CD4-positive, CD25-positive, alpha-beta regulatory T cell (primary cell): ENCODE data around the gene GFRA1. TPM values are rescaled to one million over a fixed set of nuclear protein-coding genes. Genes with fewer than 3 reads are reported as not detected.

Source experiments
- ATAC-seq, 2 donors: fragments of 150-1000 bp; cut with Tn5 transposase; one replicate each; pipeline ENCODE4 v1.10.0; 2021; ENCODE audit warnings: low read depth in 2 of 2, moderate number of reproducible peaks in 2 of 2, moderate library complexity in 1 of 2
- DNase-seq, 3 donors: peaks; one replicate each; pipeline versions ENCODE4 v3.0.0 to v3.0.0-alpha.2; 2012 to 2022; ENCODE audit warnings: mixed read lengths in 1 of 3
- H3K27ac ChIP-seq: one replicate; pipeline ENCODE4 v1.7.0; 2013; ENCODE audit warnings: mild to moderate bottlenecking, low read length; ENCODE audit not compliant: insufficient read depth, poor library complexity, severe bottlenecking
- H3K27me3 ChIP-seq: one replicate; pipeline ENCODE4 v1.7.0; 2013; ENCODE audit warnings: low read length; ENCODE audit not compliant: control insufficient read depth, insufficient read depth
- H3K36me3 ChIP-seq: one replicate; pipeline ENCODE4 v1.7.0; 2013; ENCODE audit warnings: mild to moderate bottlenecking, low read length, moderate library complexity; ENCODE audit not compliant: control insufficient read depth, insufficient read depth
- H3K4me1 ChIP-seq: 2 replicates; pipeline ENCODE4 v1.7.0; 2013; ENCODE audit warnings: mild to moderate bottlenecking, low read length; ENCODE audit not compliant: insufficient read depth, control insufficient read depth, poor library complexity, severe bottlenecking
- H3K4me3 ChIP-seq: one replicate; pipeline ENCODE4 v1.7.0; 2013; ENCODE audit warnings: low read depth, mild to moderate bottlenecking, low read length, moderate library complexity
- H3K9me3 ChIP-seq, 2 experiments: 1 replicate in 1 of 2; 2 replicates in 1 of 2; pipeline ENCODE4 v1.7.0; 2013; ENCODE audit warnings: low read length in 2 of 2, mild to moderate bottlenecking in 1 of 2, moderate library complexity in 1 of 2; ENCODE audit not compliant: control insufficient read depth in 2 of 2
- H3K27ac Mint-ChIP-seq, 3 donors: one replicate each; pipeline ENCODE4 v1.8.0; 2020 to 2022; ENCODE audit warnings: mild to moderate bottlenecking in 3 of 3, mixed read lengths in 3 of 3, moderate library complexity in 2 of 3
- H3K27me3 Mint-ChIP-seq: one replicate; pipeline ENCODE4 v1.8.0; 2022; ENCODE audit warnings: mild to moderate bottlenecking, mixed read lengths
- H3K36me3 Mint-ChIP-seq: one replicate; pipeline ENCODE4 v1.8.0; 2020; ENCODE audit warnings: mixed read lengths
- H3K4me1 Mint-ChIP-seq, 4 donors: one replicate each; pipeline ENCODE4 v1.8.0; 2020 to 2022; ENCODE audit warnings: mixed read lengths in 4 of 4, mild to moderate bottlenecking in 1 of 4
- H3K4me3 Mint-ChIP-seq, 4 donors: one replicate each; pipeline ENCODE4 v1.8.0; 2020 to 2022; ENCODE audit warnings: mild to moderate bottlenecking in 4 of 4, mixed read lengths in 4 of 4, moderate library complexity in 3 of 4
- H3K9me3 Mint-ChIP-seq, 7 donors: one replicate each; pipeline ENCODE4 v1.8.0; 2020 to 2022; ENCODE audit warnings: mixed read lengths in 7 of 7, mild to moderate bottlenecking in 3 of 7, moderate library complexity in 2 of 7
- polyA plus RNA-seq, 4 donors: library from polyadenylated mRNA; unstranded; fragments of 300-500 nt; fragmentation: Illumina TruSeq; gene quantifications; one replicate each; pipeline ENCODE4 v1.2.3, GENCODE V29; 2021
- total RNA-seq: library from RNA; stranded (reverse); gene quantifications from one replicate; pipeline ENCODE4 v1.2.3, GENCODE V29; 2022

The GFRA1 gene
- total and polyA plus RNA-seq, 5 donors from 2014 or later = not detected

DNA sequence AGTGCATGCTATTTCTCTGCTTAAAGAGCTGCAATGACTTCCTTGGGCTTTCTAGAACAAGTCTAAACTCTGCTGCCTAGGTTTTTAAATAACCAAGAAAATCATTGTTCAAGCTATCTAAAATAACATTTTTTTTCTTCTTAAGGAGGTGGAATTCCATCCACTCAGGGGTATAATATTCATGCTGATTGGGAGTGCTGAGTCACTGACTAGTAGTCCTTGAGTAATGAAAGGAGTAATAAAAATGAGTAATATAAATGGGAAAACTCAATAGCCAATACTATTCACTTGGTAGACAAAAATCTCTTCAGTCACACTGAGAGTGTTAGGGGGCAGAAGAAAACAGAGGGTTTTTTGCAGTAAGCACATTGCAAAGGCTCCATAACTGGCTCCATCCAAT lies 72.0 kb downstream of the GFRA1 start:
- DNase-seq = no peak
- no peaks in the 10 kb centered on the region for H3K4me1 ChIP-seq
- no peak for ATAC-seq
- H3K4me3 ChIP-seq = no peak overlapping the region
- no peak overlapping the region for H3K27ac Mint-ChIP-seq
- H3K36me3 ChIP-seq = no peaks in the 10 kb centered on the region
- peaks cover 0 to 3% (median 0%) of the 10 kb centered on the region in 7 donors for H3K9me3 Mint-ChIP-seq
- no peaks in the 10 kb centered on the region for H3K4me1 Mint-ChIP-seq
- H3K27me3 ChIP-seq = no peaks in the 10 kb centered on the region
- no peak overlapping the region for H3K4me3 Mint-ChIP-seq
- H3K9me3 ChIP-seq = no peaks in the 10 kb centered on the region
- H3K36me3 Mint-ChIP-seq = no peaks in the 10 kb centered on the region
- H3K27ac ChIP-seq = no peak overlapping the region
- H3K27me3 Mint-ChIP-seq = no peaks in the 10 kb centered on the region

DNA sequence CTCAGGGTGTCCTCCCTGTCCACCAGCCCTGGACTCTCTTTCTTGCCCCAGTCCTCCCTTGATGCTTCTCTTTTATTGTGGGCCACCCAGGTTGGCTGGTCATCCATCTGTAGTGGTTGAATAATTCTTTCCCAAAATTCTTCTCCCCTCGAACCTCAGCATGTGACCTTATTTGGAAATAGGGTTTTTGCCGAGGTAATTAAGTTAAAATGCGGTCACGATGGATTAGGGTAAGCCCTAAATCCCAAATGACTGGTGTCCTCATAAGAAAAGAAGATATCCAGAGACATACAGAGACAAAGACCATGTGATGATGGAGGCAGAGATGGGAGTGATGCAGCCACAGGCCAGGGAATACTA lies 74.3 kb downstream of the GFRA1 start:
- Histone ChIP-seq H3K27ac (no peak overlapping the region), H3K4me3 (no peak overlapping the region), H3K27me3 (no peaks in the 10 kb centered on the region), H3K9me3 (no peaks in the 10 kb centered on the region), H3K4me1 (no peaks in the 10 kb centered on the region), H3K36me3 (no peaks in the 10 kb centered on the region)
- H3K27me3 Mint-ChIP-seq = no peaks in the 10 kb centered on the region
- H3K4me1 Mint-ChIP-seq = no peaks in the 10 kb centered on the region
- H3K9me3 Mint-ChIP-seq = peaks cover 0 to 7% (median 1%) of the 10 kb centered on the region in 7 donors
- no peak overlapping the region for H3K4me3 Mint-ChIP-seq
- H3K36me3 Mint-ChIP-seq = no peaks in the 10 kb centered on the region
- no peak for DNase-seq
- no peak overlapping the region for H3K27ac Mint-ChIP-seq
- ATAC-seq = no peak

DNA sequence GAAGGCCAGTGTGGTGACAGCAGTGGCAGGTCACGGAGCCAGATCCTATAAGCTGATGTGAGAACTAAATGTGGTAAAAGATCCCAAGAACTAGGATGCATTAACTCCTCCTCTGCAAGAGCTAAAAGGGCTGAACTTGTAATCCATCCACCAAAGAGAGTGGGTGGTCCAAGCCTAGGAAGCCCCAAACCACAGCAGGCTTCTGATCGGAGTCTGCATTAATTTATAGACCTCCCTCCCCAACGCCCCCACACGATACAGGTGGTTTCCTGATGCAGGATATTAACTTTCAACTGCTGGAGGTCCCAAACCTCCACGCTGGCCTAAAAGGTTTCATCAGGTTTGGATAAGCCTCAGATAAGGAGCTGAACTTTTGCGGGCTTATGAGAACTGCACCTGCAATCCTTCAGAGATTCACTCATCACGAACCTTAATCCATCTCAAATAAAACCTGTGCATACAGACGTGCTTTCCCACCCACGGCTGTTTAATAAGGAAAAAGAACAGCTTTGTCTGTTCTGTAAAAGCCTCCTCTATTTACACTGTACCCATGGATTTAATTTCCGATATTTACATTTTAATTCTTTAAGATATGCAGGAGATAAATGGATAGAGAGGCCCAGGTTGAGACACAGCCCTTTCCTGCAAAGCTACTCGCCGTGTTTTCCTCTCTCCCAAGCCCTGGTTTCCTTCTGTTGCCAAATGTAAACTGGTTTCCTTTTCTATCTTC lies 74.9 kb downstream of the GFRA1 start:
- Mint-ChIP-seq H3K27me3 (no peaks in the 10 kb centered on the region), H3K36me3 (no peaks in the 10 kb centered on the region), H3K4me3 (no peak overlapping the region), H3K27ac (no peak overlapping the region), H3K9me3 (peaks cover 0 to 7% (median 1%) of the 10 kb centered on the region in 7 donors), H3K4me1 (no peaks in the 10 kb centered on the region)
- H3K9me3 ChIP-seq = no peaks in the 10 kb centered on the region
- H3K4me3 ChIP-seq = no peak overlapping the region
- no peaks in the 10 kb centered on the region for H3K4me1 ChIP-seq
- no peaks in the 10 kb centered on the region for H3K36me3 ChIP-seq
- ATAC-seq = no peak
- no peaks in the 10 kb centered on the region for H3K27me3 ChIP-seq
- no peak overlapping the region for H3K27ac ChIP-seq
- no peak for DNase-seq

GRCh38 chr10:116195583-116195982 lies 77.4 kb downstream of the GFRA1 start:
- Mint-ChIP-seq H3K36me3 (no peaks in the 10 kb centered on the region), H3K27me3 (peaks cover 4% of the 10 kb centered on the region)

DNA sequence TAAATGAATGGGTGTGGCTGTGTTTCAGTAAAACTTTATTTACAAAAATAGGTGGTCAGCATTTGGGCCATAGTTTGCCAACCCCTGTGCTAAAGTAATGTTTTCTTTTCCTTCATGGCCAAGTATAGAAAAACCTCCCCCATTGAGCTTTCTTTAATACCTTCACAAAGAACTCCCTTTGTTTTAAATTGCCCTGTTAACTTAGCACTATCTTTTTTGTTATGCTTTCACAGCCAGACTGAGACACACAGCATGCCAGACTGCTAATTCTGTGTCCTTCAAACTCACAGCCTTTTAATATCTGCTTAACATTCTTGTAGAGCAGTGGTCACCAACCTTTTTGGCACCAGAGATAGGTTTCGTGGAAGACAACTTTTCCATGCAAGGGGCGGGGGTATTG lies 78.0 kb downstream of the GFRA1 start:
- Histone ChIP-seq H3K36me3 (no peaks in the 10 kb centered on the region), H3K9me3 (no peaks in the 10 kb centered on the region), H3K27ac (no peak overlapping the region), H3K4me1 (no peaks in the 10 kb centered on the region), H3K27me3 (no peaks in the 10 kb centered on the region), H3K4me3 (no peak overlapping the region)
- ATAC-seq (no peak), DNase-seq (no peak)
- Mint-ChIP-seq H3K9me3 (peaks cover 0 to 10% (median 2%) of the 10 kb centered on the region in 7 donors), H3K27ac (no peak overlapping the region), H3K4me1 (no peaks in the 10 kb centered on the region), H3K27me3 (peaks cover 6% of the 10 kb centered on the region), H3K4me3 (no peak overlapping the region), H3K36me3 (no peaks in the 10 kb centered on the region)

More at GRCh38 chr10:116195583-116195982, 77.4 kb downstream of the GFRA1 start:
- Mint-ChIP-seq H3K9me3 (peaks cover 0 to 8% (median 2%) of the 10 kb centered on the region in 7 donors), H3K4me3 (no peak overlapping the region), H3K4me1 (no peaks in the 10 kb centered on the region), H3K27ac (no peak overlapping the region)
- Histone ChIP-seq H3K27ac (no peak overlapping the region), H3K9me3 (no peaks in the 10 kb centered on the region), H3K4me1 (no peaks in the 10 kb centered on the region), H3K27me3 (no peaks in the 10 kb centered on the region), H3K4me3 (no peak overlapping the region), H3K36me3 (no peaks in the 10 kb centered on the region)
- no peak for DNase-seq
- ATAC-seq = no peak

- ATAC-seq = no peak
- no peaks in the 10 kb centered on the region for H3K9me3 ChIP-seq
These were observed 78.9 kb downstream of the GFRA1 start for GRCh38 chr10:116194061-116194460.

DNA sequence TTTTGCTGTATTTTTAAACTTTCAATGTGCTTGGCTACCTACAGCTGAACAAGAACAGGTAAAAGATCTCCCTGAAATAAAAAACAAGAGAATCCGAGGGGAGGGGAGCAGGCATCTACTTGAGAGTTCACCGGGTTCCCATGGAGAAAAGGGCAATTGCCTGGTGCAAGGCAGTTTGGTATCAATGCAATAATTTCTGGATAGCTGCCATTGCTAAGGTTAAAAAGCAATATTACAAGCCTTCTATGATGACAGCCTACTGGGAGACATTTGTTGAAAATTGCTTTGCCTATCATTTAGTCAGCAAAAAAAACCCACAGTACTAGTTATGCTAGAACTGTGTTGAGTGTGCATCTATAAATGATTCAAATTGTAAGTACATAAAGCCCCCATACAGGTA lies 82.1 kb downstream of the GFRA1 start:
- Histone ChIP-seq H3K27me3 (no peaks in the 10 kb centered on the region), H3K36me3 (no peaks in the 10 kb centered on the region), H3K9me3 (no peaks in the 10 kb centered on the region), H3K27ac (no peak overlapping the region), H3K4me3 (no peak overlapping the region), H3K4me1 (no peaks in the 10 kb centered on the region)
- H3K4me3 Mint-ChIP-seq = no peak overlapping the region
- no peak overlapping the region for H3K27ac Mint-ChIP-seq
- DNase-seq = no peak
- no peak for ATAC-seq
- H3K4me1 Mint-ChIP-seq = no peaks in the 10 kb centered on the region
- peaks cover 0 to 17% (median 1%) of the 10 kb centered on the region in 7 donors for H3K9me3 Mint-ChIP-seq
- no peaks in the 10 kb centered on the region for H3K36me3 Mint-ChIP-seq
- peaks cover 6% of the 10 kb centered on the region for H3K27me3 Mint-ChIP-seq

More at GRCh38 chr10:116194061-116194460, 78.9 kb downstream of the GFRA1 start:
- H3K36me3 Mint-ChIP-seq = no peaks in the 10 kb centered on the region
- H3K27me3 ChIP-seq = no peaks in the 10 kb centered on the region
- H3K4me1 ChIP-seq = no peaks in the 10 kb centered on the region
- peaks cover 6% of the 10 kb centered on the region for H3K27me3 Mint-ChIP-seq
- no peak overlapping the region for H3K4me3 Mint-ChIP-seq
- H3K9me3 Mint-ChIP-seq = peaks cover 0 to 13% (median 2%) of the 10 kb centered on the region in 7 donors
- no peak for DNase-seq
- H3K27ac ChIP-seq = no peak overlapping the region
- no peak overlapping the region for H3K27ac Mint-ChIP-seq
- no peaks in the 10 kb centered on the region for H3K4me1 Mint-ChIP-seq
- H3K36me3 ChIP-seq = no peaks in the 10 kb centered on the region
- H3K4me3 ChIP-seq = no peak overlapping the region

- Mint-ChIP-seq H3K9me3 (peaks cover 0 to 11% (median 2%) of the 10 kb centered on the region in 7 donors), H3K36me3 (no peaks in the 10 kb centered on the region), H3K27ac (no peak overlapping the region), H3K4me1 (no peaks in the 10 kb centered on the region), H3K4me3 (no peak overlapping the region), H3K27me3 (peaks cover 6% of the 10 kb centered on the region)
- DNase-seq (no peak), ATAC-seq (no peak)
- Histone ChIP-seq H3K9me3 (no peaks in the 10 kb centered on the region), H3K36me3 (no peaks in the 10 kb centered on the region), H3K27me3 (no peaks in the 10 kb centered on the region), H3K4me1 (no peaks in the 10 kb centered on the region), H3K4me3 (no peak overlapping the region), H3K27ac (no peak overlapping the region)
These were observed 86.7 kb downstream of the GFRA1 start for GRCh38 chr10:116186273-116186672.
